ENCODE measurements around the gene ITGB7. TPM values are rescaled to one million over a fixed set of nuclear protein-coding genes. Genes with fewer than 3 reads are reported as not detected.
A peak's percentile ranks its signal among the peaks of the same experiment; 100 is the strongest.

ITGB7 gene
- total and polyA plus RNA-seq, 9 of the 15 experiments (the other 6 are each of a cell fraction or from before 2014, with no cell fraction given) = 0.06 to 2.0 (median 0.67) TPM

GRCh38 chr12:53200458-53201176 lies 6.4 kb downstream of the ITGB7 start (continued):
- no peak for TF ChIP-seq TSHZ1 (CRISPR knock-in tag; IDR thresholded peaks at IDR 0.05)
- TF ChIP-seq SOX6 (IDR thresholded peaks at IDR 0.05) = no peak
- TF ChIP-seq HMG20A (CRISPR knock-in tag; conservative IDR thresholded peaks at IDR 0.05) = no peak
- TF ChIP-seq CCNT2 (IDR thresholded peaks at IDR 0.05; ENCODE audit: borderline replicate concordance, extremely low read depth, insufficient read length, low read depth, low read length) = no peak
- no peak for TF ChIP-seq HDAC8 (tag; IDR thresholded peaks at IDR 0.05)
- TF ChIP-seq ZNF76 (CRISPR knock-in tag; IDR thresholded peaks at IDR 0.05; ENCODE audit: borderline replicate concordance) = no peak
- TF ChIP-seq ZNF696 (CRISPR knock-in tag; conservative IDR thresholded peaks at IDR 0.05) = no peak
- TF ChIP-seq FOXP1 (CRISPR knock-in tag; IDR thresholded peaks at IDR 0.05) = no peak
- no peak for TF ChIP-seq CBFA2T3 (IDR thresholded peaks at IDR 0.05)
- no peak for TF ChIP-seq NCOR1 (IDR thresholded peaks at IDR 0.05)
- 0 out of 2 replicates have a peak, but pooled peaks have one; percentile 14 for TF ChIP-seq CXXC5 (CRISPR knock-in tag; IDR thresholded peaks at IDR 0.05)
- no peak for TF ChIP-seq SPI1 (IDR thresholded peaks at IDR 0.05; ENCODE audit: borderline replicate concordance, low read depth, low read length)
- TF ChIP-seq RB1 (IDR thresholded peaks at IDR 0.05; ENCODE audit: low read depth) = no peak
- no peak for TF ChIP-seq POLR2AphosphoS5 (IDR thresholded peaks at IDR 0.05; ENCODE audit: control insufficient read depth, insufficient read depth, low read depth, low read length)
- TF ChIP-seq CREB3L1 (IDR thresholded peaks at IDR 0.05; ENCODE audit: borderline replicate concordance, low read depth) = no peak
- TF ChIP-seq NCOA1 (IDR thresholded peaks at IDR 0.05; ENCODE audit: low read depth) = no peak
- TF ChIP-seq THRA (IDR thresholded peaks at IDR 0.05) = no peak
- no peak for TF ChIP-seq ZNF239 (CRISPR knock-in tag; IDR thresholded peaks at IDR 0.05)
- TF ChIP-seq ATF6 (CRISPR knock-in tag; IDR thresholded peaks at IDR 0.05) = no peak
- no peak for TF ChIP-seq THAP7 (CRISPR knock-in tag; IDR thresholded peaks at IDR 0.05)
